H9 (cell line): ENCODE results near the gene RAB43. TPM values are rescaled to one million over a fixed set of nuclear protein-coding genes. Genes with fewer than 3 reads are reported as not detected.

ENCODE experiments used
- DNase-seq: peaks from one replicate; pipeline ENCODE4 v3.0.0-alpha.2; 2017
- H2AFZ ChIP-seq: one replicate; pipeline ENCODE4 v1.6.1; 2013; ENCODE audit warnings: mild to moderate bottlenecking, low read length, control low read depth, moderate library complexity
- H2AK5ac ChIP-seq: 2 replicates; pipeline ENCODE4 v1.6.1; 2013; ENCODE audit warnings: low read length, control low read depth, mixed read lengths; ENCODE audit not compliant: insufficient read length
- H2BK120ac ChIP-seq: one replicate; pipeline ENCODE4 v1.6.1; 2013; ENCODE audit warnings: low read depth, mild to moderate bottlenecking, low read length, control low read depth, inconsistent platforms; ENCODE audit not compliant: poor library complexity, severe bottlenecking
- H2BK12ac ChIP-seq: 2 replicates; pipeline ENCODE4 v1.6.1; 2013; ENCODE audit warnings: low read length, control low read depth, mixed read lengths, low read depth; ENCODE audit not compliant: insufficient read length
- H2BK15ac ChIP-seq: 2 replicates; pipeline ENCODE4 v1.6.1; 2013; ENCODE audit warnings: low read depth, low read length, control low read depth
- H2BK20ac ChIP-seq: one replicate; pipeline ENCODE4 v1.6.1; 2013; ENCODE audit warnings: low read depth, mild to moderate bottlenecking, low read length, control low read depth, inconsistent platforms; ENCODE audit not compliant: poor library complexity, severe bottlenecking
- H2BK5ac ChIP-seq: 2 replicates; pipeline ENCODE4 v1.6.1; 2013; ENCODE audit warnings: low read length, control low read depth, mixed read lengths; ENCODE audit not compliant: insufficient read length
- H3K14ac ChIP-seq: 2 replicates; pipeline ENCODE4 v1.6.1; 2013; ENCODE audit warnings: low read length, control low read depth; ENCODE audit not compliant: insufficient read depth
- H3K18ac ChIP-seq: 2 replicates; pipeline ENCODE4 v1.6.1; 2013; ENCODE audit warnings: low read depth, mild to moderate bottlenecking, mixed read lengths, low read length, control low read depth; ENCODE audit not compliant: insufficient read length
- H3K23ac ChIP-seq: 2 replicates; pipeline ENCODE4 v1.6.1; 2013; ENCODE audit warnings: low read length, control low read depth, mixed read lengths, low read depth; ENCODE audit not compliant: insufficient read length
- H3K23me2 ChIP-seq: 2 replicates; pipeline ENCODE4 v1.6.1; 2013; ENCODE audit warnings: low read depth, mild to moderate bottlenecking, mixed read lengths, low read length, control low read depth; ENCODE audit not compliant: insufficient read length, poor library complexity, severe bottlenecking
- H3K27ac ChIP-seq: 2 replicates; pipeline ENCODE4 v1.5.1; 2013; ENCODE audit warnings: low read length, control low read depth, mixed read lengths, low read depth; ENCODE audit not compliant: insufficient read length
- H3K27me3 ChIP-seq: 2 replicates; pipeline ENCODE4 v1.6.1; 2013; ENCODE audit warnings: low read length, control low read depth, inconsistent platforms; ENCODE audit not compliant: insufficient read depth
- H3K4ac ChIP-seq: 2 replicates; pipeline ENCODE4 v1.6.1; 2013; ENCODE audit warnings: low read depth, mild to moderate bottlenecking, control low read depth, inconsistent platforms, low read length, moderate library complexity
- H3K4me1 ChIP-seq: 2 replicates; pipeline ENCODE4 v1.6.1; 2013; ENCODE audit warnings: low read length, control low read depth, inconsistent platforms; ENCODE audit not compliant: insufficient read depth
- H3K4me2 ChIP-seq: 2 replicates; pipeline ENCODE4 v1.6.1; 2013; ENCODE audit warnings: low read length, control low read depth, mixed read lengths; ENCODE audit not compliant: insufficient read length, insufficient read depth
- H3K56ac ChIP-seq: 2 replicates; pipeline ENCODE4 v1.6.1; 2013; ENCODE audit warnings: low read depth, mild to moderate bottlenecking, mixed read lengths, low read length, control low read depth; ENCODE audit not compliant: insufficient read length
- H3K79me1 ChIP-seq: 2 replicates; pipeline ENCODE4 v1.6.1; 2013; ENCODE audit warnings: low read depth, mild to moderate bottlenecking, moderate library complexity, low read length, control low read depth, inconsistent platforms; ENCODE audit not compliant: insufficient read depth, poor library complexity, severe bottlenecking
- H3K79me2 ChIP-seq: 2 replicates; pipeline ENCODE4 v1.6.1; 2013; ENCODE audit warnings: low read length, control low read depth, inconsistent platforms; ENCODE audit not compliant: insufficient read depth
- H3K9ac ChIP-seq: 2 replicates; pipeline ENCODE4 v1.6.1; 2013; ENCODE audit warnings: low read length, control low read depth, mixed read lengths; ENCODE audit not compliant: insufficient read length; ENCODE audit errors: extremely low read depth
- H3K9me3 ChIP-seq: one replicate; pipeline ENCODE4 v1.6.1; 2013; ENCODE audit warnings: low read depth, low read length, inconsistent platforms; ENCODE audit not compliant: control insufficient read depth
- H3T11ph ChIP-seq: one replicate; pipeline ENCODE4 v1.6.1; 2013; ENCODE audit warnings: mild to moderate bottlenecking, low read length, control low read depth, inconsistent platforms
- H4K20me1 ChIP-seq: one replicate; pipeline ENCODE4 v1.6.1; 2013; ENCODE audit not compliant: control insufficient read depth, insufficient read length, insufficient read depth
- H4K5ac ChIP-seq: 2 replicates; pipeline ENCODE4 v1.6.1; 2013; ENCODE audit warnings: low read depth, mild to moderate bottlenecking, mixed read lengths, low read length, control low read depth; ENCODE audit not compliant: insufficient read length
- H4K8ac ChIP-seq: replicated peaks from 2 replicates; pipeline ENCODE4 v1.6.1; 2013; ENCODE audit warnings: low read length, control low read depth, mixed read lengths, low read depth; ENCODE audit not compliant: insufficient read length
- H4K91ac ChIP-seq: 2 replicates; pipeline ENCODE4 v1.6.1; 2013; ENCODE audit warnings: low read depth, mild to moderate bottlenecking, moderate library complexity, mixed read lengths, low read length, control low read depth; ENCODE audit not compliant: insufficient read length
- H3K27ac Mint-ChIP-seq, 3 experiments: 2 replicates in 2 of 3; 3 replicates in 1 of 3; pipeline ENCODE4 v1.8.0; 2020 to 2021; ENCODE audit warnings: mixed read lengths in 3 of 3, mild to moderate bottlenecking in 1 of 3, moderate library complexity in 1 of 3
- H3K27me3 Mint-ChIP-seq: 2 replicates; pipeline ENCODE4 v1.8.0; 2021; ENCODE audit warnings: low read depth, mild to moderate bottlenecking, moderate library complexity, mixed read lengths
- H3K36me3 Mint-ChIP-seq, 3 experiments: 2 replicates in 2 of 3; 3 replicates in 1 of 3; pipeline ENCODE4 v1.8.0; 2020 to 2021; ENCODE audit warnings: low read depth in 3 of 3, mixed read lengths in 3 of 3; ENCODE audit not compliant: insufficient read depth in 1 of 3
- H3K4me1 Mint-ChIP-seq, 2 experiments: 2 replicates each; pipeline ENCODE4 v1.8.0; 2020; ENCODE audit warnings: mixed read lengths in 2 of 2
- H3K4me3 Mint-ChIP-seq, 2 experiments: 2 replicates in 1 of 2; 3 replicates in 1 of 2; pipeline ENCODE4 v1.8.0; 2020 to 2021; ENCODE audit warnings: mild to moderate bottlenecking in 2 of 2, mixed read lengths in 2 of 2, moderate library complexity in 1 of 2
- H3K9me3 Mint-ChIP-seq, 2 experiments: 2 replicates in 1 of 2; 3 replicates in 1 of 2; pipeline ENCODE4 v1.8.0; 2020; ENCODE audit warnings: mild to moderate bottlenecking in 2 of 2, mixed read lengths in 2 of 2, moderate library complexity in 1 of 2
- WGBS: extraction: QIAGEN DNeasy Blood & Tissue Kit; methylation state at CpG from one replicate; pipeline ENCODE4 v1.1.7; 2013; ENCODE audit warnings: missing lambda C conversion rate, low lambda C conversion rate, mixed read lengths; ENCODE audit not compliant: insufficient read length; ENCODE audit errors: extremely low coverage; 5-methylcytosine and 5-hydroxymethylcytosine counted together
- total RNA-seq: library from RNA; stranded (reverse); gene quantifications from 2 replicates; pipeline ENCODE4 v1.2.1, GENCODE V29; 2021
- TF ChIP-seq, protein P1 (sequence below): fragments of 200-600 bp; sonication (generic); conservative IDR thresholded peaks from 3 replicates; pipeline ENCODE4 v1.8.0; 2021; ENCODE audit warnings: antibody characterized with exemption, mild to moderate bottlenecking

Gene RAB43
- total RNA-seq, 1 experiment from 2014 or later: 13.6 TPM

DNA sequence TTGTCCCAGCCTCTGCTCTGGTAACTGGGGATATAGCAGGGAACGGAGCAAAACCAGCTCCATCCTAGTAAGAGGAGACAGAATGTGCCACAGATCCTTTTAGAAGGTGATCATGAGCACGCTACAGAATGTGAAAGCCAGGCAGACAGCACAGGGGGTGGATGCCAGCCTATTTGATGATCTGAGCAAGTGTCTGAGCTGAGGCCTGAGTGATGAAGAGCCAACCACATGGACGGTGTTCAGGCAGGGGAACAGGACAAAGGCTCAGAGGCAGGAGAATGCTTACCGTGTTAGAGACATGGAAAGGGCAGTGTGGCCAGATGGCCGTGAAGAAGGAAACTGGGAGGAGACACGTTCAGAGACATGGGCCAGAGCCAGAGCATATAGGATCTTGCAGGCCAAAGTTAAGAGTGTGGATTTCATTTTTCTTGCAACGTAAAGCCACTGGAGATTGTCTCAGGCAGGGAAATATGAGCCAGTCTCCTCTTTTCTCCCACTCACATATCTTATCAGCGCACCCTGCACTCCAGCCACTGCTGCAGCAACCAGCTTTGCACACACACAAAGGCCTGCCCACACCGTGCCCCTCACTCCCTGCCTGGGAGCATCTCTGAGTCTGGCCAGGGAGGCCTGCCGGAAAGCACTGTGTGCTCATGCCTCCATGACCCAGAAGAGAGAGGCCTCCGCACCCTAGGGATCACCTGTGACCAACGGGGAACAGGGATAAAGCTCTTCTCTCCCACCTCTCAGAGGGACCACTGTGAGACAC, 20.1 kb downstream of the RAB43 start:
- Histone ChIP-seq H3K79me1 (no peaks in the 10 kb centered on the region), H2AK5ac (no peak overlapping the region), H3T11ph (no peak overlapping the region), H4K8ac (no peak overlapping the region), H4K5ac (no peak overlapping the region), H3K14ac (no peak overlapping the region), H3K79me2 (peaks cover 2% of the 10 kb centered on the region; the same call in 1 of the 2 replicates), H3K4me2 (no peak overlapping the region), H3K4ac (no peak overlapping the region), H2BK15ac (no peak overlapping the region), H2BK20ac (no peak overlapping the region), H3K56ac (no peak overlapping the region), H2BK120ac (no peak overlapping the region), H3K18ac (no peak overlapping the region), H4K20me1 (no peaks in the 10 kb centered on the region), H3K9ac (no peak overlapping the region), H2BK5ac (no peak overlapping the region), H2BK12ac (no peak overlapping the region), H3K9me3 (no peaks in the 10 kb centered on the region), H3K23ac (no peak overlapping the region), H3K23me2 (no peaks in the 10 kb centered on the region), H3K4me1 (no peaks in the 10 kb centered on the region), H4K91ac (no peak overlapping the region), H2AFZ (no peak overlapping the region), H3K27me3 (no peaks in the 10 kb centered on the region; the same call in 1 of the 2 replicates), H3K27ac (no peak overlapping the region)
- Mint-ChIP-seq H3K4me3 (no peak overlapping the region), H3K27ac (peak overlapping the region in 2 of 3 experiments; percentile 46 to 87; a peak in 4 of 7 replicates), H3K4me1 (no peaks in the 10 kb centered on the region; a peak in 1 of 4 replicates), H3K27me3 (no peaks in the 10 kb centered on the region), H3K9me3 (no peaks in the 10 kb centered on the region), H3K36me3 (peaks cover 3 to 5% (median 4%) of the 10 kb centered on the region in 3 experiments; a peak in 6 of 7 replicates)
- WGBS: no CpG with 5 or more reads among the region's 12 CpGs
- TF ChIP-seq, protein P1, sequence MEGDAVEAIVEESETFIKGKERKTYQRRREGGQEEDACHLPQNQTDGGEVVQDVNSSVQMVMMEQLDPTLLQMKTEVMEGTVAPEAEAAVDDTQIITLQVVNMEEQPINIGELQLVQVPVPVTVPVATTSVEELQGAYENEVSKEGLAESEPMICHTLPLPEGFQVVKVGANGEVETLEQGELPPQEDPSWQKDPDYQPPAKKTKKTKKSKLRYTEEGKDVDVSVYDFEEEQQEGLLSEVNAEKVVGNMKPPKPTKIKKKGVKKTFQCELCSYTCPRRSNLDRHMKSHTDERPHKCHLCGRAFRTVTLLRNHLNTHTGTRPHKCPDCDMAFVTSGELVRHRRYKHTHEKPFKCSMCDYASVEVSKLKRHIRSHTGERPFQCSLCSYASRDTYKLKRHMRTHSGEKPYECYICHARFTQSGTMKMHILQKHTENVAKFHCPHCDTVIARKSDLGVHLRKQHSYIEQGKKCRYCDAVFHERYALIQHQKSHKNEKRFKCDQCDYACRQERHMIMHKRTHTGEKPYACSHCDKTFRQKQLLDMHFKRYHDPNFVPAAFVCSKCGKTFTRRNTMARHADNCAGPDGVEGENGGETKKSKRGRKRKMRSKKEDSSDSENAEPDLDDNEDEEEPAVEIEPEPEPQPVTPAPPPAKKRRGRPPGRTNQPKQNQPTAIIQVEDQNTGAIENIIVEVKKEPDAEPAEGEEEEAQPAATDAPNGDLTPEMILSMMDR: no peak
- no peak for DNase-seq
